Testis (tissue), 2 donors: ENCODE measurements around the gene ATP10B.

Experiments used
- CTCF ChIP-seq, 3 experiments: fragments of 450-650 bp in 2 of 3; fragments of 200-600 bp in 1 of 3; sonication (generic) in 1 of 3; IDR thresholded peaks; one replicate each; pipeline ENCODE4 v1.5.1; 2016 to 2019; ENCODE audit warnings: antibody characterized with exemption in 3 of 3, mild to moderate bottlenecking in 2 of 3, moderate library complexity in 1 of 3
- POLR2A ChIP-seq: fragments of 450-650 bp; IDR thresholded peaks from one replicate; pipeline ENCODE4 v1.6.1; 2017; ENCODE audit warnings: antibody characterized with exemption, mild to moderate bottlenecking, moderate library complexity

GRCh38 chr5:160543395-160543794 is 308.6 kb downstream of the ATP10B start:
- TF ChIP-seq POLR2A (no peak), CTCF (IDR thresholded peaks at IDR 0.05) (no peak)
